Measurements from ENCODE around the gene ME1.

DNA sequence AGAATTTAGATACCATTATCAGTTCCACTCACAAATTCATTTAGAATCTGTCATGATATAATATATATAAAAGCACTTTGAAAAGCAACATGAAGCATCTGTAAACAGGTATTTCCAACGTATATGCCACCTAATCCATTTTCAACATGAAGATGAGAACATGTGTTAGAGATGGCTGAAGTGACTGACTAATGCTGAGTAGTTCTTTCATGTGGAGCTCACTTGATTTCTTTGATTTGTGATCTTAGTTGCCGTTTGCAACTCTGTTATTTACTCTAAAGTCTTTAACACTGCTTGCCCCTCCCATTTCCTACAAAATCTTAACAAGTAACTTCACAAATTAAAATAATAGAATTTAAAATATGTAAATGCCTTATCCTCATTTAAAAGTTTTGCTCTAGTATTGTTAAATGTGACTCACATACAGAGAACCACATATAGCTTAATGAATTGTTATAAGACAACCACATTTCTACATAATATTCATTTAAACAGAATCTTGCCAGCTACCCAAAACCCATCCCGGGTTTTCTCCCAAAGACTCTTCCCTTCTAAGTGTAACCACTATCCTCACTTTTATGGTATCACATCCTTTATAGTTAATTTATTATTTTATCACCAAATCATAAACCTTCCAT, 78.3 kb downstream of the ME1 start:
- no peak for TF ChIP-seq POLR2A (IDR thresholded peaks at IDR 0.05)
- TF ChIP-seq, protein P1, sequence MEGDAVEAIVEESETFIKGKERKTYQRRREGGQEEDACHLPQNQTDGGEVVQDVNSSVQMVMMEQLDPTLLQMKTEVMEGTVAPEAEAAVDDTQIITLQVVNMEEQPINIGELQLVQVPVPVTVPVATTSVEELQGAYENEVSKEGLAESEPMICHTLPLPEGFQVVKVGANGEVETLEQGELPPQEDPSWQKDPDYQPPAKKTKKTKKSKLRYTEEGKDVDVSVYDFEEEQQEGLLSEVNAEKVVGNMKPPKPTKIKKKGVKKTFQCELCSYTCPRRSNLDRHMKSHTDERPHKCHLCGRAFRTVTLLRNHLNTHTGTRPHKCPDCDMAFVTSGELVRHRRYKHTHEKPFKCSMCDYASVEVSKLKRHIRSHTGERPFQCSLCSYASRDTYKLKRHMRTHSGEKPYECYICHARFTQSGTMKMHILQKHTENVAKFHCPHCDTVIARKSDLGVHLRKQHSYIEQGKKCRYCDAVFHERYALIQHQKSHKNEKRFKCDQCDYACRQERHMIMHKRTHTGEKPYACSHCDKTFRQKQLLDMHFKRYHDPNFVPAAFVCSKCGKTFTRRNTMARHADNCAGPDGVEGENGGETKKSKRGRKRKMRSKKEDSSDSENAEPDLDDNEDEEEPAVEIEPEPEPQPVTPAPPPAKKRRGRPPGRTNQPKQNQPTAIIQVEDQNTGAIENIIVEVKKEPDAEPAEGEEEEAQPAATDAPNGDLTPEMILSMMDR (IDR thresholded peaks at IDR 0.05): no peak
